WTC11 (cell line): Measurements from ENCODE around the gene HOXB6. TPM values are rescaled to one million over a fixed set of nuclear protein-coding genes. Genes with fewer than 3 reads are reported as not detected.

ENCODE experiments used
- ATAC-seq: fragments of 200-7000 bp; cut with Tn5 transposase; 2 replicates; pipeline ENCODE4 v1.10.0; 2021; ENCODE audit warnings: mild to moderate bottlenecking, moderate library complexity
- CTCF ChIA-PET: fragments of 300-600 bp; sonication (Branson Sonifier 250); formaldehyde crosslinking; loops from one replicate; lab custom pipeline; 2021; ENCODE audit warnings: antibody characterized with exemption; lab: Charles Lee
- POLR2A ChIA-PET: fragments of 350-600 bp; sonication (Branson Sonifier 250); formaldehyde crosslinking; loops from one replicate; lab custom pipeline; 2021; ENCODE audit warnings: antibody characterized with exemption; lab: Charles Lee
- DNase-seq: peaks from one replicate; pipeline ENCODE4 v3.0.0; 2021; ENCODE audit warnings: low spot score
- H3K27ac Mint-ChIP-seq: 2 replicates; pipeline ENCODE4 v1.8.0; 2021; ENCODE audit warnings: mixed read lengths
- H3K27me3 Mint-ChIP-seq: 2 replicates; pipeline ENCODE4 v1.8.0; 2021; ENCODE audit warnings: low read depth, mild to moderate bottlenecking, moderate library complexity, mixed read lengths
- H3K36me3 Mint-ChIP-seq: 2 replicates; pipeline ENCODE4 v1.8.0; 2021; ENCODE audit warnings: mixed read lengths
- H3K4me1 Mint-ChIP-seq: 2 replicates; pipeline ENCODE4 v1.8.0; 2022; ENCODE audit warnings: mixed read lengths
- H3K4me3 Mint-ChIP-seq: 2 replicates; pipeline ENCODE4 v1.8.0; 2021; ENCODE audit warnings: mild to moderate bottlenecking, moderate library complexity, mixed read lengths
- H3K9me3 Mint-ChIP-seq: 2 replicates; pipeline ENCODE4 v1.8.0; 2021; ENCODE audit warnings: mixed read lengths
- FOXJ3 ChIP-seq: sonication (generic); formaldehyde crosslinking; IDR thresholded peaks from 2 replicates; pipeline ENCODE4 v1.9.0; 2021; ENCODE audit warnings: missing genetic modification reagents, mild to moderate bottlenecking, borderline replicate concordance
- GRHL2 ChIP-seq: fragments of 250-450 bp; sonication (Bioruptor Pico); IDR thresholded peaks from 2 replicates; pipeline ENCODE4 v1.8.0; 2022; ENCODE audit warnings: mild to moderate bottlenecking, moderate library complexity; ENCODE audit not compliant: insufficient replicate concordance, severe bottlenecking
- JAZF1 ChIP-seq: fragments of 250-450 bp; sonication (Bioruptor Pico); IDR thresholded peaks from 2 replicates; pipeline ENCODE4 v1.9.0; 2021; ENCODE audit warnings: moderate library complexity, mild to moderate bottlenecking, inconsistent platforms
- MXD4 ChIP-seq: fragments of 250-450 bp; sonication (Bioruptor Pico); IDR thresholded peaks from 2 replicates; pipeline ENCODE4 v1.8.0; 2021; ENCODE audit warnings: mild to moderate bottlenecking, moderate library complexity, borderline replicate concordance
- NR1H2 ChIP-seq: sonication (generic); formaldehyde crosslinking; IDR thresholded peaks from 2 replicates; pipeline ENCODE4 v1.9.0; 2021; ENCODE audit warnings: mild to moderate bottlenecking, moderate library complexity, missing genetic modification reagents
- OVOL2 ChIP-seq: fragments of 250-450 bp; sonication (Bioruptor Pico); IDR thresholded peaks from 2 replicates; pipeline ENCODE4 v1.9.0; 2021; ENCODE audit warnings: mild to moderate bottlenecking, borderline replicate concordance
- SOX15 ChIP-seq: fragments of 250-450 bp; sonication (Bioruptor Pico); IDR thresholded peaks from 2 replicates; pipeline ENCODE4 v1.9.0; 2021; ENCODE audit warnings: mild to moderate bottlenecking
- SP1 ChIP-seq: sonication (generic); formaldehyde crosslinking; conservative IDR thresholded peaks from 2 replicates; pipeline ENCODE4 v1.8.1; 2022; ENCODE audit warnings: missing genetic modification reagents
- TCF7 ChIP-seq: sonication (generic); formaldehyde crosslinking; IDR thresholded peaks from 2 replicates; pipeline ENCODE4 v1.8.0; 2022; ENCODE audit warnings: mild to moderate bottlenecking, low read depth, missing genetic modification reagents, moderate library complexity
- TEAD1 ChIP-seq: sonication (generic); formaldehyde crosslinking; IDR thresholded peaks from 2 replicates; pipeline ENCODE4 v1.8.0; 2022; ENCODE audit warnings: mild to moderate bottlenecking, missing genetic modification reagents
- TP53 ChIP-seq: sonication (generic); formaldehyde crosslinking; IDR thresholded peaks from 2 replicates; pipeline ENCODE4 v1.8.1; 2023; ENCODE audit warnings: mild to moderate bottlenecking, missing genetic modification reagents
- ZNF263 ChIP-seq: sonication (generic); formaldehyde crosslinking; IDR thresholded peaks from 2 replicates; pipeline ENCODE4 v1.8.1; 2022; ENCODE audit warnings: low read depth, mild to moderate bottlenecking, moderate library complexity, missing genetic modification reagents
- ZNF423 ChIP-seq: fragments of 250-450 bp; sonication (Bioruptor Pico); IDR thresholded peaks from 2 replicates; pipeline ENCODE4 v2.1.2; 2022; ENCODE audit warnings: mild to moderate bottlenecking, moderate library complexity
- total RNA-seq: library from RNA; stranded (reverse); gene quantifications from 3 replicates; pipeline ENCODE4 v1.2.3, GENCODE V29; 2021
- TF ChIP-seq, protein P1 (sequence below): sonication (generic); formaldehyde crosslinking; IDR thresholded peaks from 2 replicates; pipeline ENCODE4 v1.8.1; 2023; ENCODE audit warnings: mild to moderate bottlenecking, missing genetic modification reagents, borderline replicate concordance
- TF ChIP-seq, protein P2 (sequence below): fragments of 200-600 bp; IDR thresholded peaks from 2 replicates; pipeline ENCODE4 v1.8.0; 2022; ENCODE audit warnings: antibody characterized with exemption
- TF ChIP-seq, protein P3 (sequence below): sonication (generic); formaldehyde crosslinking; IDR thresholded peaks from 2 replicates; pipeline ENCODE4 v1.8.0; 2023; ENCODE audit warnings: missing genetic modification reagents, mild to moderate bottlenecking, borderline replicate concordance
- TF ChIP-seq, protein P4 (sequence below): fragments of 250-450 bp; sonication (Bioruptor Pico); IDR thresholded peaks from 2 replicates; pipeline ENCODE4 v1.8.0; 2021; ENCODE audit warnings: mild to moderate bottlenecking
- TF ChIP-seq, protein P5 (sequence below): sonication (generic); formaldehyde crosslinking; conservative IDR thresholded peaks from 2 replicates; pipeline ENCODE4 v1.8.1; 2022; ENCODE audit warnings: mild to moderate bottlenecking, missing genetic modification reagents
- TF ChIP-seq, protein P6 (sequence below): fragments of 250-450 bp; sonication (Bioruptor Pico); conservative IDR thresholded peaks from 2 replicates; pipeline ENCODE4 v1.9.0; 2021; ENCODE audit warnings: mild to moderate bottlenecking

HOXB6 gene
- total RNA-seq, 1 experiment from 2014 or later: not detected

DNA sequence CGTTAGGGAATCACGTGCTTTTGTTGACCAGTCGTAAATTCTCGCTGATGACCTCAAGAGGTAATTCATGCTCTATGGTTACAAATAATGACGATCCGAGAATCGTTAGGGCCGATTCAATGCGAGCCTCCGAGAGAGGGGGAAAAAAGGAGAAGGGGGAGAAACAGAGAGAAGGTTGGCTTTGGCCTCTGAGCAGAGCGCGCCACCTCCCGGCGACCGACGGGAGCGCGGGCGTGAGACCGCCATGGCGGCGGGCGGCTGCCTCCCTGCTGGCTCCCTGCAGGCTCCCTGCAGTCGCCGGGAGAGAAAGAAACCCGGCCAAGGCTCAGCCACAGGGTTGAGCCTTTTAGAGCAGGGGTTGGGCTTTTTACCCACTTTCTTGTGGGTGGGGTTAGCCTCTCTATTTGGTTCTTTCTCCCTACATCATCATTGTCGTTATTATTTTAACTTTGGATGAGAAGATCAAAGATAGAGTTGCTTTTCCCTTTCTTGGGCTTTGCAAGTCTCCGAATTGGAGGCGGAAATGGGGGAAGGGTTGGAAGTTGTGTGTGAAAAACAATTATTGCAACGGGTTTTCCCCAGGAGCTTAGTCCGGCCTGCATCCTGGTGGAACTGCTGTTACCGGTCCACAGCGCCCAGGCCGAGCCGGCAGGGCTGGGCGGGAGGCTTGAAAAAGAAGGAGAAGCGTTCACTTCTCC is 10.8 kb downstream of the HOXB6 start (continued):
- TF ChIP-seq, protein P1, sequence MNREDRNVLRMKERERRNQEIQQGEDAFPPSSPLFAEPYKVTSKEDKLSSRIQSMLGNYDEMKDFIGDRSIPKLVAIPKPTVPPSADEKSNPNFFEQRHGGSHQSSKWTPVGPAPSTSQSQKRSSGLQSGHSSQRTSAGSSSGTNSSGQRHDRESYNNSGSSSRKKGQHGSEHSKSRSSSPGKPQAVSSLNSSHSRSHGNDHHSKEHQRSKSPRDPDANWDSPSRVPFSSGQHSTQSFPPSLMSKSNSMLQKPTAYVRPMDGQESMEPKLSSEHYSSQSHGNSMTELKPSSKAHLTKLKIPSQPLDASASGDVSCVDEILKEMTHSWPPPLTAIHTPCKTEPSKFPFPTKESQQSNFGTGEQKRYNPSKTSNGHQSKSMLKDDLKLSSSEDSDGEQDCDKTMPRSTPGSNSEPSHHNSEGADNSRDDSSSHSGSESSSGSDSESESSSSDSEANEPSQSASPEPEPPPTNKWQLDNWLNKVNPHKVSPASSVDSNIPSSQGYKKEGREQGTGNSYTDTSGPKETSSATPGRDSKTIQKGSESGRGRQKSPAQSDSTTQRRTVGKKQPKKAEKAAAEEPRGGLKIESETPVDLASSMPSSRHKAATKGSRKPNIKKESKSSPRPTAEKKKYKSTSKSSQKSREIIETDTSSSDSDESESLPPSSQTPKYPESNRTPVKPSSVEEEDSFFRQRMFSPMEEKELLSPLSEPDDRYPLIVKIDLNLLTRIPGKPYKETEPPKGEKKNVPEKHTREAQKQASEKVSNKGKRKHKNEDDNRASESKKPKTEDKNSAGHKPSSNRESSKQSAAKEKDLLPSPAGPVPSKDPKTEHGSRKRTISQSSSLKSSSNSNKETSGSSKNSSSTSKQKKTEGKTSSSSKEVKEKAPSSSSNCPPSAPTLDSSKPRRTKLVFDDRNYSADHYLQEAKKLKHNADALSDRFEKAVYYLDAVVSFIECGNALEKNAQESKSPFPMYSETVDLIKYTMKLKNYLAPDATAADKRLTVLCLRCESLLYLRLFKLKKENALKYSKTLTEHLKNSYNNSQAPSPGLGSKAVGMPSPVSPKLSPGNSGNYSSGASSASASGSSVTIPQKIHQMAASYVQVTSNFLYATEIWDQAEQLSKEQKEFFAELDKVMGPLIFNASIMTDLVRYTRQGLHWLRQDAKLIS (CRISPR knock-in tag): no peak
- no peak for TF ChIP-seq OVOL2
- no peak for TF ChIP-seq SP1
- TF ChIP-seq ZNF263 (CRISPR knock-in tag): no peak
- TF ChIP-seq, protein P2, sequence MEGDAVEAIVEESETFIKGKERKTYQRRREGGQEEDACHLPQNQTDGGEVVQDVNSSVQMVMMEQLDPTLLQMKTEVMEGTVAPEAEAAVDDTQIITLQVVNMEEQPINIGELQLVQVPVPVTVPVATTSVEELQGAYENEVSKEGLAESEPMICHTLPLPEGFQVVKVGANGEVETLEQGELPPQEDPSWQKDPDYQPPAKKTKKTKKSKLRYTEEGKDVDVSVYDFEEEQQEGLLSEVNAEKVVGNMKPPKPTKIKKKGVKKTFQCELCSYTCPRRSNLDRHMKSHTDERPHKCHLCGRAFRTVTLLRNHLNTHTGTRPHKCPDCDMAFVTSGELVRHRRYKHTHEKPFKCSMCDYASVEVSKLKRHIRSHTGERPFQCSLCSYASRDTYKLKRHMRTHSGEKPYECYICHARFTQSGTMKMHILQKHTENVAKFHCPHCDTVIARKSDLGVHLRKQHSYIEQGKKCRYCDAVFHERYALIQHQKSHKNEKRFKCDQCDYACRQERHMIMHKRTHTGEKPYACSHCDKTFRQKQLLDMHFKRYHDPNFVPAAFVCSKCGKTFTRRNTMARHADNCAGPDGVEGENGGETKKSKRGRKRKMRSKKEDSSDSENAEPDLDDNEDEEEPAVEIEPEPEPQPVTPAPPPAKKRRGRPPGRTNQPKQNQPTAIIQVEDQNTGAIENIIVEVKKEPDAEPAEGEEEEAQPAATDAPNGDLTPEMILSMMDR: peak; percentile 90
- no peak for TF ChIP-seq TP53 (CRISPR knock-in tag)
- no peak for TF ChIP-seq TCF7
- TF ChIP-seq, protein P3, sequence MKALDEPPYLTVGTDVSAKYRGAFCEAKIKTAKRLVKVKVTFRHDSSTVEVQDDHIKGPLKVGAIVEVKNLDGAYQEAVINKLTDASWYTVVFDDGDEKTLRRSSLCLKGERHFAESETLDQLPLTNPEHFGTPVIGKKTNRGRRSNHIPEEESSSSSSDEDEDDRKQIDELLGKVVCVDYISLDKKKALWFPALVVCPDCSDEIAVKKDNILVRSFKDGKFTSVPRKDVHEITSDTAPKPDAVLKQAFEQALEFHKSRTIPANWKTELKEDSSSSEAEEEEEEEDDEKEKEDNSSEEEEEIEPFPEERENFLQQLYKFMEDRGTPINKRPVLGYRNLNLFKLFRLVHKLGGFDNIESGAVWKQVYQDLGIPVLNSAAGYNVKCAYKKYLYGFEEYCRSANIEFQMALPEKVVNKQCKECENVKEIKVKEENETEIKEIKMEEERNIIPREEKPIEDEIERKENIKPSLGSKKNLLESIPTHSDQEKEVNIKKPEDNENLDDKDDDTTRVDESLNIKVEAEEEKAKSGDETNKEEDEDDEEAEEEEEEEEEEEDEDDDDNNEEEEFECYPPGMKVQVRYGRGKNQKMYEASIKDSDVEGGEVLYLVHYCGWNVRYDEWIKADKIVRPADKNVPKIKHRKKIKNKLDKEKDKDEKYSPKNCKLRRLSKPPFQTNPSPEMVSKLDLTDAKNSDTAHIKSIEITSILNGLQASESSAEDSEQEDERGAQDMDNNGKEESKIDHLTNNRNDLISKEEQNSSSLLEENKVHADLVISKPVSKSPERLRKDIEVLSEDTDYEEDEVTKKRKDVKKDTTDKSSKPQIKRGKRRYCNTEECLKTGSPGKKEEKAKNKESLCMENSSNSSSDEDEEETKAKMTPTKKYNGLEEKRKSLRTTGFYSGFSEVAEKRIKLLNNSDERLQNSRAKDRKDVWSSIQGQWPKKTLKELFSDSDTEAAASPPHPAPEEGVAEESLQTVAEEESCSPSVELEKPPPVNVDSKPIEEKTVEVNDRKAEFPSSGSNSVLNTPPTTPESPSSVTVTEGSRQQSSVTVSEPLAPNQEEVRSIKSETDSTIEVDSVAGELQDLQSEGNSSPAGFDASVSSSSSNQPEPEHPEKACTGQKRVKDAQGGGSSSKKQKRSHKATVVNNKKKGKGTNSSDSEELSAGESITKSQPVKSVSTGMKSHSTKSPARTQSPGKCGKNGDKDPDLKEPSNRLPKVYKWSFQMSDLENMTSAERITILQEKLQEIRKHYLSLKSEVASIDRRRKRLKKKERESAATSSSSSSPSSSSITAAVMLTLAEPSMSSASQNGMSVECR (CRISPR knock-in tag): no peak
- TF ChIP-seq JAZF1 (CRISPR knock-in tag): no peak
- no peak for TF ChIP-seq TEAD1 (CRISPR knock-in tag)

DNA sequence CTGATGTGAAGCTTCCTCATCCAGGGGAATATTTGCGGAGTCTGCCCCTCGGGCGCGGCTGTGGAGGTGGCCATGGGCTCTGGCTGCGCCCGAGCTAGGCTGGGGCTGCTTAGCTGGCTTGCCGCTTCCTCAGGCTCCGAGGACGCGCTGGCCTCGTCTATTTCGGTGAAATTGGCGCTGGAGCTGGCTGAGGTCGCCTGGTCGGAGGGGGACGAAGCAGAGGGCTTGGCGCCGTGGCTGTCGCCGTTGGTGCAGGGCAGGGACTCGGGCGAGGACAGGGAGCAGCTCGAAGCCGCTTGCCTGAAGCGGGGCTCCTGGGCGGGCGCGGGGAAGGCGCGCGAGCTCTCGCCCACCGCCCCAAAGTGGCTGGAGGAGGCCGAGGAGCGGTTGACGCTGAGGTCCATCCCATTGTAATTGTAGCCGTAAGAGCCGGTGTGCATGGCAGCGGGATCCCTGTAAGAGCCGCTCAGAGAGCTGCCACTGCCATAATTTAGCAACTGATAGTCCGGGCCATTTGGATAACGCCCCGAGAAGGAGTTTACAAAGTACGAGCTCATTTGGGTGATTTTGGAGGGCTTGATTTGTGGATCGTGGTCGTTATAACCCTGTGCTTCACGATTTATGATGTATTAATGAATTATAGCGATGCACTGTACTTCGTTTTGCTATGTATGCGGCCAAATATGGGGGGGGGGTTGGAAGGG is 11.5 kb downstream of the HOXB6 start, which contains the start of gene HOXB5:
Gene HOXB5, minus strand, starts transcription at position 654 of the 704 bp plus-strand sequence. Its CDS starts 97 bp downstream, at position 557.
- DNase-seq: no peak
- no peak; the same call in 1 of the 2 replicates for ATAC-seq
- no peaks in the 10 kb centered on the region for H3K9me3 Mint-ChIP-seq
- peaks cover 55% of the 10 kb centered on the region for H3K4me1 Mint-ChIP-seq
- ChIA-PET CTCF (interaction anchor here (0.6 to 2.5 kb wide), 34 partner anchors 9 to 377 kb away, joined by 3 to 15 read pairs (median 5); partner anchors contain the start of genes HOXB7 and HOXB8), POLR2A (interaction anchor here (1.0 kb wide), 1 partner anchor 215 kb away, joined by 3 read pairs; no protein-coding TSS in a partner anchor)
- peaks cover 2% of the 10 kb centered on the region; the same call in 1 of the 2 replicates for H3K36me3 Mint-ChIP-seq
- H3K4me3 Mint-ChIP-seq: peak within 1 kb of the TSS; percentile 50
- H3K27ac Mint-ChIP-seq: no peak within 1 kb of the TSS
- H3K27me3 Mint-ChIP-seq: peaks cover 100% of the 10 kb centered on the region; the same call in 1 of the 2 replicates
- TF ChIP-seq, protein P4, sequence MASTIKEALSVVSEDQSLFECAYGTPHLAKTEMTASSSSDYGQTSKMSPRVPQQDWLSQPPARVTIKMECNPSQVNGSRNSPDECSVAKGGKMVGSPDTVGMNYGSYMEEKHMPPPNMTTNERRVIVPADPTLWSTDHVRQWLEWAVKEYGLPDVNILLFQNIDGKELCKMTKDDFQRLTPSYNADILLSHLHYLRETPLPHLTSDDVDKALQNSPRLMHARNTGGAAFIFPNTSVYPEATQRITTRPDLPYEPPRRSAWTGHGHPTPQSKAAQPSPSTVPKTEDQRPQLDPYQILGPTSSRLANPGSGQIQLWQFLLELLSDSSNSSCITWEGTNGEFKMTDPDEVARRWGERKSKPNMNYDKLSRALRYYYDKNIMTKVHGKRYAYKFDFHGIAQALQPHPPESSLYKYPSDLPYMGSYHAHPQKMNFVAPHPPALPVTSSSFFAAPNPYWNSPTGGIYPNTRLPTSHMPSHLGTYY (CRISPR knock-in tag): no peak
- TF ChIP-seq ZNF423 (no peak), OVOL2 (no peak), NR1H2 (CRISPR knock-in tag) (no peak), MXD4 (CRISPR knock-in tag) (no peak), FOXJ3 (no peak), SOX15 (no peak), ZNF263 (CRISPR knock-in tag) (no peak), GRHL2 (CRISPR knock-in tag) (no peak)
- TF ChIP-seq, protein P5, sequence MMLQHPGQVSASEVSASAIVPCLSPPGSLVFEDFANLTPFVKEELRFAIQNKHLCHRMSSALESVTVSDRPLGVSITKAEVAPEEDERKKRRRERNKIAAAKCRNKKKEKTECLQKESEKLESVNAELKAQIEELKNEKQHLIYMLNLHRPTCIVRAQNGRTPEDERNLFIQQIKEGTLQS (CRISPR knock-in tag): no peak
- TF ChIP-seq, protein P6, sequence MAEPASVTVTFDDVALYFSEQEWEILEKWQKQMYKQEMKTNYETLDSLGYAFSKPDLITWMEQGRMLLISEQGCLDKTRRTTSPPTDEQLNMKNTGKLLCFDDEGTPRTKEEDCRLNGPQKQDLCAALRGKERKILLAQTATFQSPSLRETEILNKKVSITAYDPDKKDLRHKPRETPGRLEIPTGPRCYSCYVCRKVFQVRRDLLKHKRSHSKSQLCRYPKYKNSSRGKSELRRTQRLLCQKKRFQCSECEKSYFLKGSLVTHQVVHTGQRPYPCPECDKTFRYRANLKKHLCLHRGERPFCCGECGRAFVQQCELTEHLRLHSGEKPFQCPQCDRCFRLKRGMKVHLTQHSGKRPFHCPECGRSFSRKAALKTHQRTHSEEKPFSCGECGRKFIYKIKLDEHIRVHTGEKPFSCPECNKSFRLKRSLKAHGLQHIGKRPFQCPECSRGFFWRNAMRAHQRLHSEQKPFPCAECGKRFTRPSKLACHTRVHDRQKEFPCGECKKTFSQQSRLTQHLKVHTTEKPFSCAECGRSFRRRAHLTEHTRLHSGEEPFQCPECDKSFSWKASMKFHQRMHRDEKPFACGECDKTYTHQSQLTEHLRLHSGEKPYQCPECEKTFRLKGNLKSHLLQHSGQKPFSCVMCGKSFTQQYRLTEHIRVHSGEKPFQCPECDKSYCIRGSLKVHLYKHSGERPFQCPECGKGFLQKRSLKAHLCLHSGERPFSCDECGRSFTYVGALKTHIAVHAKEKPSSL: no peak
